SIG-M5 treated with dmso at 0.1 percent for 504 hours (cell line): ENCODE measurements around the gene SMAD5.

ENCODE experiments used
- DNase-seq: peaks from one replicate; lab custom pipeline; 2025; ENCODE audit not compliant: unreplicated experiment; lab: John Stamatoyannopoulos, UW

SMAD5 gene

GRCh38 chr5:136153581-136154236 lies 21.1 kb downstream of the SMAD5 start:
- DNase-seq: no peak

GRCh38 chr5:136155078-136155477 lies 22.4 kb downstream of the SMAD5 start:
- DNase-seq: no peak

GRCh38 chr5:136155761-136156160 lies 23.1 kb downstream of the SMAD5 start:
- DNase-seq: no peak

GRCh38 chr5:136157514-136157913 lies 24.9 kb downstream of the SMAD5 start:
- DNase-seq: no peak

GRCh38 chr5:136159457-136159856 lies 26.8 kb downstream of the SMAD5 start:
- no peak for DNase-seq

- no peak for DNase-seq
Observed at GRCh38 chr5:136162008-136162407, 29.4 kb downstream of the SMAD5 start.

GRCh38 chr5:136164226-136164625 lies 31.6 kb downstream of the SMAD5 start:
- DNase-seq: no peak

GRCh38 chr5:136166909-136167308 lies 34.3 kb downstream of the SMAD5 start:
- no peak for DNase-seq

- DNase-seq: no peak
Observed at GRCh38 chr5:136169218-136169617, 36.6 kb downstream of the SMAD5 start.

- peak; percentile 70 for DNase-seq
Observed at GRCh38 chr5:136174021-136174659, 41.5 kb downstream of the SMAD5 start.

GRCh38 chr5:136182618-136183017 lies 50.0 kb downstream of the SMAD5 start:
- no peak for DNase-seq

- DNase-seq: no peak
Observed at GRCh38 chr5:136185974-136186665, 53.5 kb downstream of the SMAD5 start.

GRCh38 chr5:136186796-136187195 lies 54.2 kb downstream of the SMAD5 start:
- DNase-seq: no peak

- no peak for DNase-seq
Observed at GRCh38 chr5:136188859-136189258, 56.2 kb downstream of the SMAD5 start.

GRCh38 chr5:136190091-136190720 lies 57.6 kb downstream of the SMAD5 start:
- DNase-seq: no peak

GRCh38 chr5:136190904-136191303 lies 58.3 kb downstream of the SMAD5 start:
- no peak for DNase-seq

- DNase-seq: no peak
Observed at GRCh38 chr5:136191304-136192014, 58.8 kb downstream of the SMAD5 start.

- no peak for DNase-seq
Observed at GRCh38 chr5:136192015-136192525, 59.4 kb downstream of the SMAD5 start.

- DNase-seq: no peak
Observed at GRCh38 chr5:136192526-136193321, 60.1 kb downstream of the SMAD5 start, which contains the start of gene SMIM32. TSS of gene SMIM32 (minus strand) at chr5:136193162. CDS start at chr5:136192524, 638 bp downstream.

GRCh38 chr5:136193322-136193935 lies 60.8 kb downstream of the SMAD5 start:
- DNase-seq: no peak
